Left renal pelvis (tissue), 4 donors: Measurements from ENCODE around the gene TGFBR2. TPM values are rescaled to one million over a fixed set of nuclear protein-coding genes. Genes with fewer than 3 reads are reported as not detected.

Experiments used
- DNase-seq, 4 donors: peaks; one replicate each; pipeline ENCODE4 v3.0.0-alpha.2; 2013; ENCODE audit warnings: low read depth in 4 of 4, low spot score in 3 of 4
- polyA plus RNA-seq, 4 donors: library from polyadenylated mRNA; unstranded; fragments of 120-200 nt; gene quantifications; one replicate each; pipeline ENCODE4 v1.2.1, GENCODE V29; 2013; ENCODE audit not compliant: insufficient read length in 4 of 4

TGFBR2 gene
- polyA plus RNA-seq, 4 donors, result 87.0 to 128 (median 105) TPM

DNA sequence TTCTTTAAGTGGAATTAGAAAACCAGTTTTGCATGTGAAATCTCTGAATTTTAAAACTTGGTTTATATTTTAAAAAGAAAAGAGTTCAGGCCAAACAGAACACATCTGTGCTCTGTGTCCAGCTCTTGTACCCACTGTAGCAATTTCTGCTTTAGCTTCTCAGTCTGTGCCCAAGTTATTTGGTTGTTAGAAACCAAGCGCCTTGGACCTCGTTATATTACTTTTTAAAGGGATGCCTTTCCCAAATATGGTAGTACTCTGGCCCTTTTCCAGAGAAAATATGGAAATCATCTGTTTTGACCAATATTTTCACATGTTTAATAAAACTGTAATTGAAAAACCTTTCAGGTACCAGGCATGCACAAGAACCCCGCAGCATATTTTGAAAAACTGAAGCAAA, 27.3 kb downstream of the TGFBR2 start:
- no peak for DNase-seq

- no peak for DNase-seq
Measured at GRCh38 chr3:30634761-30635735, 28.6 kb downstream of the TGFBR2 start.

- no peak for DNase-seq
Measured at GRCh38 chr3:30637310-30638219, 31.2 kb downstream of the TGFBR2 start.

GRCh38 chr3:30638685-30639412, 32.4 kb downstream of the TGFBR2 start:
- no peak for DNase-seq

GRCh38 chr3:30639937-30640336, 33.5 kb downstream of the TGFBR2 start:
- DNase-seq, result no peak

DNA sequence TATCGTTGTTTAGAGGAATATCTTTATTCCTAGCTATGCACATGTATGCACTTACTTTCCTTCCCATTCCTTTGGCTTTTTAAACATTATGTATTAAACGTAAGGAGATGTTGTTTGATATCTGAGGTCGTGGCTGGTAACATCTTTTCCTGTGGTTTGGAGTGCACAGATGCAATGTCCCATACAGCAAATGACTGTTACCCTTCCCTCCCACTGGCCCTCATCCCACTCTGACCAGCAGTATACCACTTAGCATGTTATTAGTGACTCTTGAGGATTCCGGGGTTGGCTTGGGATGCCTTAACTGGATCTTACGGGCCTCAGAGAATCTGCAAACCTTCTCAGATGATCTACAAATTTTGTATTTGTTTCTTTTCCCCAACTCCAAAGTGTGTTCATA, 34.5 kb downstream of the TGFBR2 start:
- DNase-seq, result no peak

GRCh38 chr3:30641416-30642251, 35.2 kb downstream of the TGFBR2 start:
- no peak for DNase-seq

GRCh38 chr3:30642849-30643361, 36.5 kb downstream of the TGFBR2 start:
- no peak for DNase-seq

DNA sequence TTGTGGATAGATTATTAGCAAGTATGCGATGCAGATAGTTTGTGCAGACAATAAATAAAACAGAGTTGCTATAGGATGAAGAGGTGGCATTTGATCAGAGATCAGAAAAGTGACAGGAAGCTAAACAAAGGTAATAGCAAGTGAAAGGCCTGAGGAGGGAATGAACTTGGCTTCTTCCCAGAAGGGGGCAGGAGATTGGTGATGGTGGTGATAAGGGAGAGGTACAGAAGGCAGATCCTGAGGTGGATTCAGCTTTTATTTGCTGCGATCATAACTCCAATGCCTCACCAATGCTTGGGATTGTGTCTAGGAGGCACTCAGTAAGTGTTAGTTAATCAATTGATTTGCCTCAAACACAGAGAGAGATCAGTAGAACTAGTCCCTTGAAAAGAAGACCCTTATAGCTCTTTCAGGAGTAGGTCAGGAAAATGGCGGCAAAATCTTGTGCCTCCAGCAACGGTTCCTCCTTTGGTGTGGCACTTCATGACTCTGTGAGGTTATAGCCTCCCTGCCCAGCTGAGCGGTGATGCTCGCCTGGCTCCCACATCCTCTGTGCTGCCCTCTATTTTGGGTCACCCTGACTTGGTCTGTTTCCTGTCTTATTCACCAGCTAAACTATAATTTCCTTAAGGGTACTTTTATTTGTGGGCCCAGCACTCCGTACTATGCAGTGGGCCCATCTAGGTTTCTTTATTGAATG, 37.5 kb downstream of the TGFBR2 start:
- no peak for DNase-seq

DNA sequence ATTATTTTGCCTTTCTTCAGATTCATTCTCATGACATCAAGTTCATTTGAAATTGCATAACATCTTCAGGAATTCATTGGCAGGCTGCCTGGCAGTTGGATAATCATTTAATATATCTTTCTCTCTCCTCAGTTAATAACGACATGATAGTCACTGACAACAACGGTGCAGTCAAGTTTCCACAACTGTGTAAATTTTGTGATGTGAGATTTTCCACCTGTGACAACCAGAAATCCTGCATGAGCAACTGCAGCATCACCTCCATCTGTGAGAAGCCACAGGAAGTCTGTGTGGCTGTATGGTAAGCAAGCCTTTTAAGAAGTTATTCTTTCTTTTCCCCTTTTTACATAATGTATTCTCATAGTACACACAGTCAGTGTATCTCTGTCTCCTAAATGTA, 38.2 kb downstream of the TGFBR2 start:
- no peak for DNase-seq

- DNase-seq, result no peak
Measured at GRCh38 chr3:30645077-30645476, 38.7 kb downstream of the TGFBR2 start.

GRCh38 chr3:30646181-30646876, 39.9 kb downstream of the TGFBR2 start:
- no peak for DNase-seq

DNA sequence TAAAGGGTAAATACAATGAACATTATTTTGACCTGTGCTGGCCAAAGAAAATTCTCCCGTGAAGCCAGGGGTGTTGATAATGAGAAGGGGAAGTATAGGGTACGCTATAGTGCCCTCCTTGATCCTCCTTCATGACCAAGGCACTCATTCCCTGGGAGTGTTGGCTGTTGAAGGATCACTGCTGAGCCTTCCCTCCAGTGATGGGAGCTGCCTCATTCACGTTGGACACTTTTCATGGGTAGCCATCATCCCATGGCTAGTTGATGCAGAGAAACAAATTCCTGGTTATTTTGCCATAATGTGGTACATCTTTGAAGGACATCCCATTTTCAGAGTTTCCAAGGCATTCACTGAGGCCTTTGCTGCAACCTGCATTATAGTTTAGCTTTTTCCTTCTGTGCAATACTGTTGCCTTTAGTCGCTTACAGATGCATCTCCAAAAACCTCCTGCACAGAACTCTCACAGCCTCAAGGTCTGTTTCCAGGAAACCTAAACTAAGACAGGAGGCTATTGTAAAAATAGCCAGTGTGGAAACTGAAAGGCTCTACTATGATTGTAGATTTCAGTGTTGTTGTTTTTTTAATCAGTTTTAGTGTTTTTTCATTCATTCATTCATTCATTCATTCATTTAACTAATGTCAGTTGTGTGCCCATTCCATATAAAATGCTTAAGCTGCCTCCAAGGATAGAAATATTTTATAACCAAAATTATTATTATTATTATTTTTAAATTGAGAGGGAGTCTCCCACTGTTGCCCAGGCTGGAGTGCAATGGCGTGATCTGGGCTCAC, 40.8 kb downstream of the TGFBR2 start:
- no peak for DNase-seq

DNA sequence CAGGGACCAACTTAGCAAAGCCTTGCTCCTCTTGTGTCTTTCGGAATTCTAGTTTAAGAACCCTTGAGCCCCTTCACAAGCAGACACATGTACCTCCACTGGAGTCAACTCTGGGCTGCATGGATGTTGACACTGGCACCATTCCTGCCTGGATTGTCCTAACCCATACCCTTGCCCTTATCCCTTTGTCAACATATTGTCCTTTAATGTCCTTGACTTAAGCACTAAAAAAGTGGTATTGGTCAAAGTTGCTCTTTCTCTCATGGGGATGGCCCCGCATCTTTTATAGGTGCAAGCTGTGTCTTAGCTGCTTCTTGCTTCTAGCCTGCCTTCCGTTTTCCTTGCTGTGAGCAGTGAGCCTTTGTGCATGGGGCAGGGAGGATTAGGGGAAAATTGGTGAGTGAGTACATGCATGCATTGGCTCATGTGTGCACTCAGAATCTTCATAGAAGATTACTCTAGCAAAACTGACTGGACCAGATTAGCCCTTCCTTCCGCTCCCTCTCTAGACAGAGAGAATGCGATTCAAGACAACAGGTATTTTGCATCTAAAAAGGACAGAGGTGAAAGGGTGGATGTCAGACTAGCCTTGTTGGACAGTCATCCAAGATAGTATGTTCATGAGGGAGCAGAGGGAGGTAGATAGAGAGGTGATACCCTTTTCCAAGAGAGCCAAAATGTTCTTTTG, 42.4 kb downstream of the TGFBR2 start:
- no peak for DNase-seq

DNA sequence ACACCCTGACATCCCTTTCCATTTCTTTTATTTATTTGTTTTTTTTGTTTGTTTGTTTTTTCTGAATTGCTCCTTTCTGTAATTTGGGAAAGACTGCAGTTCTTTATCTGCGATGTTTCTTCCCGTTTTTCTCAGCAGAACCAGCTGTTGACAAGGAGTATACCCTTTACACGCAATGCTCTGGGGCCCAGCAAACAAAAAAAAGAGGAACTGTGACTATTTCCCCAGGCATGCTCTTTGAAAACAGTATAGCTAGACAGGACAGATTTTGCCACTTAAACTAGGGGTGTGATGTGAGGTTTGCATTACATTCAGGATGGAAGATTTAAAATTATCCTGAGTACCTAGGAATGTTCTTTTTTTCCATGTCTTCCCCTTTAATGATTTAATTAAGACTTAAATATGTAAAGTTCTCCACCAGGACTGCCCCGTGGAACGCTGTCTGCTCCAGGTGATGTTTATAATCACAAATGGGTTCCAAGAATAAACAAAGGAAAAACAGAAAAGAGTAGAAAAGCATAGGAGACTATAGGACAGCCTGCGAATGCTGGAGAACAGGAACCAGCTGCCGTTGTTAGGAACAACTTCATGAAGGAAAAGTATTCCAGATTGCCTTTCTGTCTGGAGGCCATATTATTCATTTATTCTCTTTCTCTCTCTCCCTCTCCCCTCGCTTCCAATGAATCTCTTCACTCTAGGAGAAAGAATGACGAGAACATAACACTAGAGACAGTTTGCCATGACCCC, 43.3 kb downstream of the TGFBR2 start:
- no peak for DNase-seq

DNA sequence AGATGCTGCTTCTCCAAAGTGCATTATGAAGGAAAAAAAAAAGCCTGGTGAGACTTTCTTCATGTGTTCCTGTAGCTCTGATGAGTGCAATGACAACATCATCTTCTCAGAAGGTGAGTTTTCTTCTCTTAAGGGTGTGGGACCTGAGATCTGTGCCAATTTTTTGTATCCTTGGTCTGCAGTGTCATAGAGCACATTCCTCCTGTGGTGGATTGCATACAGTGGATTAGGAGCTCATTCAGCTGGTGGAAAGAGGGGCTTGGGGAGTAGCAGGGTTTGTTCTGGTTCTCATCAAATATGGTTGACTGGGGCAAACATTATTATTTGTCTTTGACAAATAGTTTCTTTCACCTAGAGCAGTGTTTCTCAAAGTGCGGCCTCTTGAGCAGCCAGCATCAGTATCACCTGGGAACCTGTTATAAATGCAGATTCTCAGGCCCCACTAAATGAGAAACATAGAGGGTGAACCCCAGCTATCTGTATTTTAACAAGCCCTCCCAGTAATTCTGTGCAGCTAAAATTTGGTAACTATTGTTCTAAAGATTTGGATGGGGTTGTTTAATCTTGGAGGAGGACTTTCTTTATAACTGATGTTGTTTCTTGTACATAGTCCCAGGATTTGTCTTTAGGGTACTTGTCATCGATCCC, 44.1 kb downstream of the TGFBR2 start:
- no peak for DNase-seq
